ENCODE results near the gene DDI2. TPM values are rescaled to one million over a fixed set of nuclear protein-coding genes. Genes with fewer than 3 reads are reported as not detected.

DDI2 gene
- total and polyA plus RNA-seq, 2 donors (not counting 3 experiments of a cell fraction or from before 2014, with no cell fraction given) = 5.4 to 35.2 TPM

DNA sequence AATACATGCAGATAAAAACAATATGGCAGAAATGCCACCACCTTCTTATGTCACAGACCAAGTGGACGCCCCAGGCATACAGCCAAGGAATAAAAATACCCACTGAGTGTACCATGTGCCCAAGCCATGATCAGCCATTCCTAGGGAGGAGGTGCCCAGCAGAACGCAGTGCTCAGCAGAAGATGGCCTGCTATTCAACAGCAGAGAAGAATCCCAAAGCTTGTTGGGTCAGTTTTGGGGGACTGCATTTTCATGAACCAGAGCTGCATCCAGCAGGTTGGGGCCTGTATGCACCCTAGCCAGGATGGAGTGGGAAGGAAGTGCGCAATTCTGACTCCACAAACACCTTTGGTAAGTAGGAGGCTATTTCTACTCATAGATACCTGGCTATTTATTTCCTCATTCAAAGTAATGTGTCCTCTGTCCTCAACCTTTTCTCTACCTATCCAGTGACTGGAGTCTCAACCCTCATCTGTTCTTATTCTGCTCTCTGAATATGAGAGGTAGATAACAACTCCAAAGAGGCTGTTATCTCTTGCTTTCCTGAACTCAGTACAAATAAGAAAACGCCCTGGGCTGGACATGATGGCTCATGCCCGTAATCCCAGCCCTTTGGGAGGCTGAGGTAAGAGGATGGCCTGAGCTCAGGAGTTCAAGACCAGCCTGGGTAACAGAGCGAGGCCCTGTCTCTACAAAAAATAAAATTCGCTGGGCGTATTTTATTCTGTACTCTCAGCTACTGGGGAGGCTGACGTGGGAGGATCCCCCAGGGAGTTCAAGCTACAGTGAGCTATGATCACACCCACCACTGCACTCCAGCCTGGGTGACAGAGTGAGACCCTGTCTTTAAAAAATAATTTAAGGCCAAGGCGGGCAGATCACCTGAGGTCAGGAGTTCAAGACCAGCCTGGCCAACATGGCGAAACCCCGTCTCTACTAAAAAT, 64.4 kb downstream of the DDI2 start:
- FAIRE-seq = no peak
- H3K4me1 ChIP-seq (ENCODE audit: control insufficient read depth, extremely low read depth, insufficient read depth, low read length) = peaks cover 7% of the 10 kb centered on the region
- H4K20me1 ChIP-seq (replicated peaks; ENCODE audit: control insufficient read depth, extremely low read depth, insufficient read depth, low read length) = no peaks in the 10 kb centered on the region
- H3K79me2 ChIP-seq (ENCODE audit: control insufficient read depth, insufficient read depth, low read length) = peaks cover 24% of the 10 kb centered on the region
- CTCF ChIA-PET = interaction anchor here (0.9 kb wide), 1 partner anchor 28 kb away, joined by 3 read pairs; no protein-coding TSS in a partner anchor
- no peak overlapping the region for H3K9ac ChIP-seq (replicated peaks; ENCODE audit: extremely low read depth, insufficient read depth, low read length)
- H2AFZ ChIP-seq (ENCODE audit: low read depth, low read length) = no peak overlapping the region
- no peaks in the 10 kb centered on the region for H3K27me3 ChIP-seq (ENCODE audit: control insufficient read depth in 2 of 2, insufficient read depth in 2 of 2, low read length in 2 of 2)
- dilution Hi-C loops (cut with MboI; ENCODE audit: extremely low pct_ligation_motif_present, low sequenced_read_pairs) = no loop called here
- H3K9me1 ChIP-seq (replicated peaks; ENCODE audit: control insufficient read depth, extremely low read depth, insufficient read depth, low read length) = no peaks in the 10 kb centered on the region
- POLR2A ChIA-PET = no interaction called here
- H3K4me2 ChIP-seq (ENCODE audit: insufficient read depth, low read length) = no peak overlapping the region
- BruUV-seq (replicated peaks) = no TSS peak
- no peak overlapping the region for H3K27ac ChIP-seq (ENCODE audit: insufficient read depth, low read depth, low read length)
- H3K36me3 ChIP-seq (ENCODE audit: control insufficient read depth in 2 of 2, extremely low read depth in 1 of 2, insufficient read depth in 2 of 2, low read length in 2 of 2) = no peaks in the 10 kb centered on the region
- DNase-seq (ENCODE audit: low read depth, low spot score) = no peak
- no peaks in the 10 kb centered on the region for H3K9me3 ChIP-seq (replicated peaks; ENCODE audit: control insufficient read depth, insufficient read depth, low read length)
- no peak overlapping the region for H3K4me3 ChIP-seq (replicated peaks in 1 of 3; ENCODE audit: insufficient read depth in 1 of 3, low read depth in 1 of 3, low read length in 3 of 3)
- intact Hi-C loops (cut with micrococcal nuclease) = no loop called here
- no peak for TF ChIP-seq GATA2 (IDR thresholded peaks at IDR 0.05; ENCODE audit: insufficient read depth, insufficient read length, low read depth, low read length)

- Histone ChIP-seq H3K9ac (replicated peaks; ENCODE audit: extremely low read depth, insufficient read depth, low read length) (no peak overlapping the region), H3K9me3 (replicated peaks; ENCODE audit: control insufficient read depth, insufficient read depth, low read length) (no peaks in the 10 kb centered on the region), H3K4me2 (ENCODE audit: insufficient read depth, low read length) (no peak overlapping the region), H3K27ac (ENCODE audit: insufficient read depth, low read depth, low read length) (no peak overlapping the region), H3K79me2 (ENCODE audit: control insufficient read depth, insufficient read depth, low read length) (peaks cover 33% of the 10 kb centered on the region), H3K27me3 (ENCODE audit: control insufficient read depth in 2 of 2, insufficient read depth in 2 of 2, low read length in 2 of 2) (no peaks in the 10 kb centered on the region), H3K9me1 (replicated peaks; ENCODE audit: control insufficient read depth, extremely low read depth, insufficient read depth, low read length) (no peaks in the 10 kb centered on the region), H2AFZ (ENCODE audit: low read depth, low read length) (no peak overlapping the region), H3K4me3 (replicated peaks in 1 of 3; ENCODE audit: insufficient read depth in 1 of 3, low read depth in 1 of 3, low read length in 3 of 3) (no peak overlapping the region), H4K20me1 (replicated peaks; ENCODE audit: control insufficient read depth, extremely low read depth, insufficient read depth, low read length) (no peaks in the 10 kb centered on the region), H3K36me3 (ENCODE audit: control insufficient read depth in 2 of 2, extremely low read depth in 1 of 2, insufficient read depth in 2 of 2, low read length in 2 of 2) (no peaks in the 10 kb centered on the region), H3K4me1 (ENCODE audit: control insufficient read depth, extremely low read depth, insufficient read depth, low read length) (peaks cover 7% of the 10 kb centered on the region)
- dilution Hi-C loops (cut with MboI; ENCODE audit: extremely low pct_ligation_motif_present, low sequenced_read_pairs) = no loop called here
- BruUV-seq (replicated peaks) = no TSS peak
- DNase-seq (ENCODE audit: low read depth, low spot score) = no peak
- POLR2A ChIA-PET = no interaction called here
- CTCF ChIA-PET = no interaction called here
- no peak for TF ChIP-seq GATA2 (IDR thresholded peaks at IDR 0.05; ENCODE audit: insufficient read depth, insufficient read length, low read depth, low read length)
- TF ChIP-seq EZH2 (IDR thresholded peaks at IDR 0.05; ENCODE audit: borderline replicate concordance, low read depth, low read length, severe bottlenecking) = no peak
- TF ChIP-seq POLR2A (IDR thresholded peaks at IDR 0.05; ENCODE audit: low read depth, low read length) = no peak
- TF ChIP-seq POLR2AphosphoS5 (IDR thresholded peaks at IDR 0.05; ENCODE audit: insufficient read depth, low read depth, low read length) = no peak
- TF ChIP-seq, protein P1, sequence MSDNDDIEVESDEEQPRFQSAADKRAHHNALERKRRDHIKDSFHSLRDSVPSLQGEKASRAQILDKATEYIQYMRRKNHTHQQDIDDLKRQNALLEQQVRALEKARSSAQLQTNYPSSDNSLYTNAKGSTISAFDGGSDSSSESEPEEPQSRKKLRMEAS (IDR thresholded peaks at IDR 0.05; ENCODE audit: insufficient read depth, insufficient read length) = no peak
- no peak for TF ChIP-seq FOS (IDR thresholded peaks at IDR 0.05; ENCODE audit: borderline replicate concordance, insufficient read depth, low read length)
- TF ChIP-seq MYC (IDR thresholded peaks at IDR 0.05; ENCODE audit: low read depth, low read length) = no peak
- TF ChIP-seq CTCF (IDR thresholded peaks at IDR 0.05; ENCODE audit: extremely low read depth in 1 of 2, insufficient read depth in 1 of 2, low read depth in 1 of 2, low read length in 2 of 2) = no peak
- no peak for TF ChIP-seq JUN (IDR thresholded peaks at IDR 0.05; ENCODE audit: borderline replicate concordance, insufficient read depth, insufficient read length, low read depth)
- no peak for FAIRE-seq
- intact Hi-C loops (cut with micrococcal nuclease) = no loop called here
Observed at GRCh38 chr1:15682936-15683341, 65.7 kb downstream of the DDI2 start.
